Measurements from ENCODE around the gene KCNQ4. TPM values are rescaled to one million over a fixed set of nuclear protein-coding genes. Genes with fewer than 3 reads are reported as not detected.
A peak's percentile ranks its signal among the peaks of the same experiment; 100 is the strongest.

The KCNQ4 gene
- total and polyA plus RNA-seq, 4 experiments from 2014 or later, result 0.14 to 0.33 (median 0.20) TPM; not detected in 1

DNA sequence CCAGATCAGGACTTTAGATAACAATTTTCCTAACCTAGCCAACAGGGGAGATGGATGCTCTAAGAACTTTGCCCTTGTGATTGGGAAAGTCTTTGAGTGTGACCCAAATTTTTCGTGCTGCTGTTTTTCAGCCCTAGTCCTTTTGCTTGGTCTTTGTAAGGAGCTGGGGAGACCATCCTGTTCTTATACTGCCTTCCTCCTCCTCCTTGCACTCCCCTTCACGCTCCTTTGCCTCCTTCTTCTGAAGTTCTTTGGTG, 5.7 kb downstream of the KCNQ4 start:
- Mint-ChIP-seq H3K27me3 (peaks cover 6 to 12% of the 10 kb centered on the region in 2 donors), H3K9me3 (no peaks in the 10 kb centered on the region), H3K27ac (peak overlapping the region in 2 of 7 donors; percentile 36 to 52), H3K4me3 (no peak overlapping the region), H3K4me1 (peaks cover 0 to 3% (median 2%) of the 10 kb centered on the region in 4 donors), H3K36me3 (no peaks in the 10 kb centered on the region)
- H3K27ac ChIP-seq (ENCODE audit: low read depth, low read length), result no peak overlapping the region
- no peaks in the 10 kb centered on the region for H3K36me3 ChIP-seq (ENCODE audit: insufficient read depth, low read length)
- CTCF ChIA-PET (ENCODE audit: partially characterized antibody), result interaction anchor here (1.1 kb wide), 1 partner anchor 15 kb away, joined by 4 read pairs; no protein-coding TSS in a partner anchor
- no peaks in the 10 kb centered on the region for H3K4me1 ChIP-seq (ENCODE audit: insufficient read depth, low read length)
- H3K4me3 ChIP-seq (ENCODE audit: low read length in 2 of 2), result no peak overlapping the region
- intact Hi-C loops (cut with micrococcal nuclease), result no loop called here
- POLR2A ChIA-PET (ENCODE audit: partially characterized antibody), result interaction anchor here (1.5 to 1.7 kb wide), 2 partner anchors 73 to 98 kb away, joined by 3 read pairs; partner anchors contain the start of genes CITED4 and NFYC
- H3K27me3 ChIP-seq (ENCODE audit: insufficient read depth, low read length), result peaks cover 6% of the 10 kb centered on the region
- DNase-seq, result no peak
- no peaks in the 10 kb centered on the region for H3K9me3 ChIP-seq (ENCODE audit: control insufficient read depth in 1 of 2, low read length in 2 of 2)

DNA sequence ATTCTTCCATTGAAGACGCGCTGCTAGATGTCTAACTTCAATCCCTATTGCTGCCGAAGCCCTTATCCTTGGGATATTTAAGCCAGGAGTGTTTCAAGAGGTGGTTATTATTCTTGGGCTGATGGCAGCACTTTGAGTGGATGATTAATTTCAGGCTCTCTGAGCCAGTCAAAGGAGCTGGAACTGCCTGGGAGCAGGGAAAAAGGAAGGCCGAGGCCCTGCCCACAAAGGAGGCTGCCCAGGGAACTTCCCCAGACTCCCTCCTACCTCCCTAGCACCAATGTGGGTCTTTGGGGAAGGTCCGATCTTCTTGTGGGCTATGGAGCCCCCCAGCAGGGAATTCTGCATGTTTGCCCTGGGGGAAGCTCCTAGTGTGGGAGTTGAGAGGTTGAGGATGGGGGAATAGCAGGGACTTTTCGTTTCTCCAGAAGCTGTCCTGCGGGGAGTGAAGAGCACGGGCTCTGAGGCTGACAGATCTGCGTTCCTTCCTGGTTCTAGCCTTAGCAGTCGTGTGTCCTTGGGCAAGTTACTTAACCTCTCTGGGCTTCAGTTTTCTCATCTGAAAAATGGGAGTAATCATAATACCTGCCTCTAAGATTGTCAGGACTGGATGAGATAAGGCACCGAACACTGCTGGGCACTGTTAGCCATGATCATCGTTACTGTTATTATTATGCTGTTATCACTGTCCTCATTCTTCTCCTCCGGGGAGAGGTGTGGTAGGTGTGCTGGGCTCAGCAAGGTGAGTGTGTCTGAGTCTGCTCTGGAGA, 6.3 kb downstream of the KCNQ4 start:
- Mint-ChIP-seq H3K27me3 (peaks cover 4 to 12% of the 10 kb centered on the region in 2 donors), H3K9me3 (no peaks in the 10 kb centered on the region), H3K4me1 (peaks cover 0 to 3% (median under 1%) of the 10 kb centered on the region in 4 donors), H3K36me3 (no peaks in the 10 kb centered on the region), H3K27ac (peak overlapping the region in 2 of 7 donors; percentile 36 to 52), H3K4me3 (no peak overlapping the region)
- Histone ChIP-seq H3K27me3 (ENCODE audit: insufficient read depth, low read length) (peaks cover under 1% of the 10 kb centered on the region), H3K36me3 (ENCODE audit: insufficient read depth, low read length) (no peaks in the 10 kb centered on the region), H3K4me1 (ENCODE audit: insufficient read depth, low read length) (no peaks in the 10 kb centered on the region), H3K4me3 (ENCODE audit: low read length in 2 of 2) (no peak overlapping the region), H3K9me3 (ENCODE audit: control insufficient read depth in 1 of 2, low read length in 2 of 2) (no peaks in the 10 kb centered on the region), H3K27ac (ENCODE audit: low read depth, low read length) (no peak overlapping the region)
- intact Hi-C loops (cut with micrococcal nuclease), result no loop called here
- no peak for DNase-seq
- POLR2A ChIA-PET (ENCODE audit: partially characterized antibody), result interaction anchor here (1.5 to 1.7 kb wide), 2 partner anchors 73 to 99 kb away, joined by 3 read pairs; partner anchors contain the start of genes CITED4 and NFYC
- CTCF ChIA-PET (ENCODE audit: partially characterized antibody), result interaction anchor here (1.1 kb wide), 1 partner anchor 16 kb away, joined by 4 read pairs; no protein-coding TSS in a partner anchor

GRCh38 chr1:40792036-40792435, 8.4 kb downstream of the KCNQ4 start:
- H3K4me1 Mint-ChIP-seq, result peaks cover 4 to 15% (median 13%) of the 10 kb centered on the region in 4 donors
- H3K27ac ChIP-seq (ENCODE audit: low read depth, low read length), result no peak overlapping the region
- H3K4me1 ChIP-seq (ENCODE audit: insufficient read depth, low read length), result peaks cover 16% of the 10 kb centered on the region
- no peak overlapping the region for H3K4me3 ChIP-seq (ENCODE audit: low read length in 2 of 2)
- no peaks in the 10 kb centered on the region for H3K9me3 Mint-ChIP-seq
- ChIA-PET CTCF (ENCODE audit: partially characterized antibody) (no interaction called here), POLR2A (ENCODE audit: partially characterized antibody) (no interaction called here)
- no peak overlapping the region for H3K27ac Mint-ChIP-seq
- H3K27me3 ChIP-seq (ENCODE audit: insufficient read depth, low read length), result no peaks in the 10 kb centered on the region
- H3K36me3 ChIP-seq (ENCODE audit: insufficient read depth, low read length), result no peaks in the 10 kb centered on the region
- H3K36me3 Mint-ChIP-seq, result no peaks in the 10 kb centered on the region
- H3K27me3 Mint-ChIP-seq, result peaks cover 0 to 6% of the 10 kb centered on the region in 2 donors
- no peak for DNase-seq
- no peaks in the 10 kb centered on the region for H3K9me3 ChIP-seq (ENCODE audit: control insufficient read depth in 1 of 2, low read length in 2 of 2)
- H3K4me3 Mint-ChIP-seq, result no peak overlapping the region
- intact Hi-C loops (cut with micrococcal nuclease), result no loop called here

- no peaks in the 10 kb centered on the region for H3K36me3 Mint-ChIP-seq
- peaks cover 8 to 23% (median 20%) of the 10 kb centered on the region in 4 donors for H3K4me1 Mint-ChIP-seq
- Histone ChIP-seq H3K36me3 (ENCODE audit: insufficient read depth, low read length) (no peaks in the 10 kb centered on the region), H3K9me3 (ENCODE audit: control insufficient read depth in 1 of 2, low read length in 2 of 2) (no peaks in the 10 kb centered on the region), H3K4me3 (ENCODE audit: low read length in 2 of 2) (no peak overlapping the region), H3K27ac (ENCODE audit: low read depth, low read length) (no peak overlapping the region), H3K4me1 (ENCODE audit: insufficient read depth, low read length) (peaks cover 25% of the 10 kb centered on the region), H3K27me3 (ENCODE audit: insufficient read depth, low read length) (no peaks in the 10 kb centered on the region)
- intact Hi-C loops (cut with micrococcal nuclease), result no loop called here
- ChIA-PET CTCF (ENCODE audit: partially characterized antibody) (interaction anchor here (2.5 kb wide), 1 partner anchor 19 kb away, joined by 8 read pairs; no protein-coding TSS in a partner anchor), POLR2A (ENCODE audit: partially characterized antibody) (no interaction called here)
- peaks cover 0 to 3% of the 10 kb centered on the region in 2 donors for H3K27me3 Mint-ChIP-seq
- H3K27ac Mint-ChIP-seq, result peak overlapping the region in 1 of 7 donors; percentile 66
- DNase-seq, result no peak
- H3K9me3 Mint-ChIP-seq, result no peaks in the 10 kb centered on the region
- H3K4me3 Mint-ChIP-seq, result peak overlapping the region in 1 of 8 donors; percentile 16
Observed at GRCh38 chr1:40793617-40794016, 10.0 kb downstream of the KCNQ4 start.

DNA sequence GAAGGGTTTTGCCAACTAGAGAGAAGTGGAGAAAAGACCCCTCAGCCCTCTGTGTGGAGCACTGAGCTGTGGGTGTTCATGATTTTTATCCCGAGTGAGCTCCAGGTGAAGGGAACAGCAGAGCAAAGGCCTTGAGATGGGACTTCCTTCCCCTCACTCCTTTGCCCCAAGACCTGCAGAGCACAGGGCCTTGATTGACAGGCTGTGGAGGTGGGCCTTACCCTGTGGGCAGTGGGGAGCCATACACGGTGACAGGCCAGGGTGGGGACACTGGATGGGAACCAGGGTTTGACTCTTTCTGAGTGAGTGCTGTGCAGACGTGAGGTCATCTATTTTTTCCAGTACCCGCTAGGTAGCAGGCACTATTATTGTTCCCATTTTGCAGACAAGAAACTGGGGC, 10.5 kb downstream of the KCNQ4 start:
- H3K9me3 Mint-ChIP-seq, result no peaks in the 10 kb centered on the region
- H3K36me3 ChIP-seq (ENCODE audit: insufficient read depth, low read length), result no peaks in the 10 kb centered on the region
- intact Hi-C loops (cut with micrococcal nuclease), result no loop called here
- no peak overlapping the region for H3K27ac ChIP-seq (ENCODE audit: low read depth, low read length)
- H3K4me3 ChIP-seq (ENCODE audit: low read length in 2 of 2), result no peak overlapping the region
- no peak overlapping the region for H3K4me3 Mint-ChIP-seq
- peaks cover 0 to 3% of the 10 kb centered on the region in 2 donors for H3K27me3 Mint-ChIP-seq
- H3K27me3 ChIP-seq (ENCODE audit: insufficient read depth, low read length), result no peaks in the 10 kb centered on the region
- H3K9me3 ChIP-seq (ENCODE audit: control insufficient read depth in 1 of 2, low read length in 2 of 2), result no peaks in the 10 kb centered on the region
- DNase-seq, result no peak
- ChIA-PET POLR2A (ENCODE audit: partially characterized antibody) (no interaction called here), CTCF (ENCODE audit: partially characterized antibody) (interaction anchor here (2.5 kb wide), 1 partner anchor 20 kb away, joined by 8 read pairs; no protein-coding TSS in a partner anchor)
- H3K36me3 Mint-ChIP-seq, result no peaks in the 10 kb centered on the region
- peaks cover 8 to 23% (median 20%) of the 10 kb centered on the region in 4 donors for H3K4me1 Mint-ChIP-seq
- H3K27ac Mint-ChIP-seq, result peak overlapping the region in 1 of 7 donors; percentile 66
- H3K4me1 ChIP-seq (ENCODE audit: insufficient read depth, low read length), result peaks cover 25% of the 10 kb centered on the region

DNA sequence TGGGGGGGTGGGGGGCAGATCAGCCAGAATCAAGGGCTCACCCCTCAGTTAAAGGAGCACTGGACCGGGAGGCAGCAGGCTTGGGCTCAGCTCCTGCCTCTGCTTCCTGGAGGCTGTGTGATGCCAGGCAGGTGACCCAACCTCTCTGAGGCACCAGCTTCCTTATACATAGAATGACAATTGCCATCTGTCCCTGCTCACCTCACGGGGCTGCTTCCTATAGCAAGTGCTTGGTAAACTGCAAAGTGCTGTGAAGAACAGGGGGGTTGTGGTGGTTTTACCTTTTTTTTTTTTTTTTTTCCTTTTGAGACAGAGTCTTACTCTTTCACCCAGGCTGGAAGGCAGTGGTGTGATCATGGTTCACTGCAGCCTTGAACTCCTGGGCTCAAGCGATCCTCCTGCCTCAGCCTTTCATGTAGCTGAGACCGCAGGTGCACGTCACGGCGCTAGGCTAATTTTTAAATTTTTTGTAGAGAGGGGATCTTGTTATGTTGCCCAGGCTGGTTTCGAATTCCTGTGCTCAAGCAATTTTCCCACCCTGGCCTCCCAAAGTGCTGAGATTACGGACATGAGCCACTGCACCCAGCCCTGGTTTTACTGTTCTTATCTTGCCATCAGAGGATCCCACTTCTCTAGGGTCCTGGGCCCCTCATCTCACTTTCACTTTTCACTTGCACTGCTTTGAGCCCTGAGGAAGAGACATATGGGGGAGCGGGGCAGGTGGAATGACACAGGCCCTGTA, 11.6 kb downstream of the KCNQ4 start:
- Mint-ChIP-seq H3K4me3 (peak overlapping the region; percentile 52 to 76 (median 68)), H3K4me1 (peaks cover 8 to 25% (median 21%) of the 10 kb centered on the region in 4 donors), H3K36me3 (no peaks in the 10 kb centered on the region), H3K27ac (peak overlapping the region in 6 of 7 donors; percentile 11 to 85 (median 62)), H3K27me3 (peaks cover 0 to 3% of the 10 kb centered on the region in 2 donors), H3K9me3 (no peaks in the 10 kb centered on the region)
- ChIA-PET CTCF (ENCODE audit: partially characterized antibody) (interaction anchor here (1.9 to 4.5 kb wide), 3 partner anchors 20 to 23 kb away, joined by 7 to 32 read pairs (median 8); no protein-coding TSS in a partner anchor), POLR2A (ENCODE audit: partially characterized antibody) (interaction anchor here (1.1 kb wide), 1 partner anchor 67 kb away, joined by 3 read pairs; the partner anchor contains the start of gene CITED4)
- Histone ChIP-seq H3K36me3 (ENCODE audit: insufficient read depth, low read length) (no peaks in the 10 kb centered on the region), H3K27me3 (ENCODE audit: insufficient read depth, low read length) (no peaks in the 10 kb centered on the region), H3K4me3 (ENCODE audit: low read length in 2 of 2) (no peak overlapping the region), H3K9me3 (ENCODE audit: control insufficient read depth in 1 of 2, low read length in 2 of 2) (no peaks in the 10 kb centered on the region), H3K27ac (ENCODE audit: low read depth, low read length) (no peak overlapping the region), H3K4me1 (ENCODE audit: insufficient read depth, low read length) (peaks cover 25% of the 10 kb centered on the region)
- intact Hi-C loops (cut with micrococcal nuclease), result no loop called here
- DNase-seq, result peak in 2 of 5 donors; percentile 24 to 53
